Chondrocyte (in vitro differentiated cells): ENCODE measurements around the gene CHEK1. TPM values are rescaled to one million over a fixed set of nuclear protein-coding genes. Genes with fewer than 3 reads are reported as not detected.
A peak's percentile ranks its signal among the peaks of the same experiment; 100 is the strongest.

ENCODE experiments used
- DNase-seq: peaks from one replicate; pipeline ENCODE4 v3.0.0; 2021; ENCODE audit warnings: mixed read lengths, low spot score
- H3K27ac Mint-ChIP-seq: one replicate; pipeline ENCODE4 v1.8.0; 2021; ENCODE audit warnings: mild to moderate bottlenecking, moderate library complexity, mixed read lengths; ENCODE audit not compliant: unreplicated experiment
- H3K27me3 Mint-ChIP-seq: 2 replicates; pipeline ENCODE4 v1.8.0; 2021; ENCODE audit warnings: low read depth, mixed read lengths
- H3K36me3 Mint-ChIP-seq: 2 replicates; pipeline ENCODE4 v1.8.0; 2021; ENCODE audit warnings: low read depth, mixed read lengths
- H3K4me1 Mint-ChIP-seq: 2 replicates; pipeline ENCODE4 v1.8.0; 2021; ENCODE audit warnings: low read depth, mild to moderate bottlenecking, mixed read lengths
- H3K4me3 Mint-ChIP-seq: one replicate; pipeline ENCODE4 v1.8.0; 2021; ENCODE audit warnings: mild to moderate bottlenecking, moderate library complexity, mixed read lengths; ENCODE audit not compliant: unreplicated experiment
- H3K9me3 Mint-ChIP-seq: 2 replicates; pipeline ENCODE4 v1.8.0; 2021; ENCODE audit warnings: low read depth, mixed read lengths
- CTCF ChIP-seq: fragments of 200-600 bp; sonication (generic); IDR thresholded peaks from 2 replicates; pipeline ENCODE4 v1.5.0; 2021; ENCODE audit warnings: antibody characterized with exemption, mild to moderate bottlenecking, moderate library complexity
- total RNA-seq: library from RNA; stranded (reverse); gene quantifications from 3 replicates; pipeline ENCODE4 v1.2.1, GENCODE V29; 2021

The CHEK1 gene
- total RNA-seq, 1 donor from 2014 or later, result 23.5 TPM

- DNase-seq, result no peak
- H3K36me3 Mint-ChIP-seq, result peaks cover 63% of the 10 kb centered on the region
- no peak overlapping the region for H3K4me3 Mint-ChIP-seq
- no peaks in the 10 kb centered on the region for H3K27me3 Mint-ChIP-seq
- H3K9me3 Mint-ChIP-seq, result no peaks in the 10 kb centered on the region
- no peaks in the 10 kb centered on the region for H3K4me1 Mint-ChIP-seq
- no peak overlapping the region for H3K27ac Mint-ChIP-seq
- TF ChIP-seq CTCF, result no peak
Measured at GRCh38 chr11:125609545-125609944, 15.4 kb upstream of the CHEK1 start.

- no peak overlapping the region for H3K4me3 Mint-ChIP-seq
- no peaks in the 10 kb centered on the region for H3K9me3 Mint-ChIP-seq
- H3K27ac Mint-ChIP-seq, result peak overlapping the region; percentile 66
- no peak for TF ChIP-seq CTCF
- DNase-seq, result no peak
- H3K4me1 Mint-ChIP-seq, result peaks cover 24% of the 10 kb centered on the region
- H3K27me3 Mint-ChIP-seq, result no peaks in the 10 kb centered on the region
- peaks cover 30% of the 10 kb centered on the region for H3K36me3 Mint-ChIP-seq
Measured at GRCh38 chr11:125618383-125618782, 6.6 kb upstream of the CHEK1 start.

GRCh38 chr11:125621995-125622394 lies 3.0 kb upstream of the CHEK1 start:
- Mint-ChIP-seq H3K4me3 (no peak overlapping the region), H3K27ac (peak overlapping the region; percentile 85), H3K4me1 (peaks cover 40% of the 10 kb centered on the region), H3K27me3 (no peaks in the 10 kb centered on the region), H3K36me3 (peaks cover 15% of the 10 kb centered on the region), H3K9me3 (no peaks in the 10 kb centered on the region)
- TF ChIP-seq CTCF, result no peak
- DNase-seq, result no peak

GRCh38 chr11:125623064-125623463 lies 1.9 kb upstream of the CHEK1 start:
- H3K27me3 Mint-ChIP-seq, result no peaks in the 10 kb centered on the region
- H3K36me3 Mint-ChIP-seq, result peaks cover 14% of the 10 kb centered on the region
- no peak for DNase-seq
- TF ChIP-seq CTCF, result no peak
- no peak overlapping the region for H3K4me3 Mint-ChIP-seq
- H3K9me3 Mint-ChIP-seq, result no peaks in the 10 kb centered on the region
- H3K27ac Mint-ChIP-seq, result peak overlapping the region; percentile 42
- peaks cover 49% of the 10 kb centered on the region for H3K4me1 Mint-ChIP-seq

GRCh38 chr11:125625225-125625629 lies 264 bp downstream of the CHEK1 start:
- Mint-ChIP-seq H3K27me3 (no peaks in the 10 kb centered on the region), H3K27ac (peak overlapping the region; percentile 88), H3K9me3 (no peaks in the 10 kb centered on the region), H3K4me1 (peaks cover 49% of the 10 kb centered on the region), H3K36me3 (peaks cover 6% of the 10 kb centered on the region), H3K4me3 (peak overlapping the region; percentile 84)
- TF ChIP-seq CTCF, result no peak
- peak; percentile 89 for DNase-seq
